T-cell (primary cell): Measurements from ENCODE around the gene SLC13A1. TPM values are rescaled to one million over a fixed set of nuclear protein-coding genes. Genes with fewer than 3 reads are reported as not detected.

Source experiments
- ATAC-seq, 4 experiments: fragments of 200-7000 bp in 3 of 4; fragments of 150-1000 bp in 1 of 4; cut with Tn5 transposase; replicated peaks in 1 of 4; 1 replicate in 3 of 4; 2 replicates in 1 of 4; pipeline ENCODE4 v1.10.0; 2021; ENCODE audit warnings: moderate library complexity in 3 of 4, mild to moderate bottlenecking in 2 of 4, moderate number of reproducible peaks in 1 of 4
- CTCF ChIA-PET, 2 donors: fragments of 300-600 bp; sonication (Branson Sonifier 250); formaldehyde crosslinking; loops; one replicate each; lab custom pipeline; 2022; ENCODE audit warnings: antibody characterized with exemption in 2 of 2; lab: Charles Lee
- POLR2A ChIA-PET, 2 donors: fragments of 300-600 bp; sonication (Branson Sonifier 250); formaldehyde crosslinking; loops; one replicate each; lab custom pipeline; 2022; ENCODE audit warnings: antibody characterized with exemption in 2 of 2; lab: Charles Lee
- DNase-seq, 35 experiments: peaks; one replicate each; pipeline versions ENCODE4 v3.0.0 to v3.0.0-alpha.2; 2013 to 2023
- H3K27ac ChIP-seq: one replicate; pipeline ENCODE4 v1.5.1; 2013; ENCODE audit warnings: low read length
- H3K27me3 ChIP-seq, 2 experiments: replicated peaks in 1 of 2; 1 replicate in 1 of 2; 2 replicates in 1 of 2; pipeline versions ENCODE4 v1.6.1 to v1.7.0; 2013; ENCODE audit warnings: low read length in 1 of 2, mixed read lengths in 1 of 2; ENCODE audit not compliant: control insufficient read depth in 2 of 2, insufficient read depth in 2 of 2; ENCODE audit errors: extremely low read depth in 1 of 2
- H3K36me3 ChIP-seq, 2 donors: 1 replicate in 1 of 2; 2 replicates in 1 of 2; pipeline versions ENCODE4 v1.6.1 to v1.7.0; 2013; ENCODE audit warnings: low read length in 1 of 2; ENCODE audit not compliant: control insufficient read depth in 2 of 2, insufficient read depth in 1 of 2; ENCODE audit errors: extremely low read depth in 1 of 2
- H3K4me1 ChIP-seq, 2 experiments: 1 replicate in 1 of 2; 2 replicates in 1 of 2; pipeline versions ENCODE4 v1.6.1 to v1.7.0; 2013; ENCODE audit warnings: low read length in 2 of 2, mixed read lengths in 1 of 2; ENCODE audit not compliant: insufficient read depth in 2 of 2, control insufficient read depth in 1 of 2; ENCODE audit errors: extremely low read depth in 1 of 2
- H3K4me3 ChIP-seq, 2 donors: 1 replicate in 1 of 2; 2 replicates in 1 of 2; pipeline versions ENCODE4 v1.5.1 to v1.7.0; 2013; ENCODE audit warnings: mild to moderate bottlenecking in 2 of 2, low read length in 1 of 2, moderate library complexity in 1 of 2; ENCODE audit not compliant: control insufficient read depth in 1 of 2; ENCODE audit errors: extremely low read depth in 1 of 2
- H3K9me3 ChIP-seq: 2 replicates; pipeline ENCODE4 v1.7.0; 2013
- H3K27ac Mint-ChIP-seq, 2 donors: one replicate each; pipeline ENCODE4 v1.8.0; 2020 to 2021; ENCODE audit warnings: mild to moderate bottlenecking in 2 of 2, mixed read lengths in 2 of 2
- H3K27me3 Mint-ChIP-seq, 2 donors: one replicate each; pipeline ENCODE4 v1.8.0; 2021 to 2022; ENCODE audit warnings: mixed read lengths in 2 of 2
- H3K36me3 Mint-ChIP-seq: one replicate; pipeline ENCODE4 v1.8.0; 2021; ENCODE audit warnings: mixed read lengths
- H3K4me1 Mint-ChIP-seq, 3 donors: one replicate each; pipeline ENCODE4 v1.8.0; 2020 to 2022; ENCODE audit warnings: mixed read lengths in 3 of 3, mild to moderate bottlenecking in 1 of 3
- H3K4me3 Mint-ChIP-seq, 3 donors: one replicate each; pipeline ENCODE4 v1.8.0; 2020 to 2022; ENCODE audit warnings: mild to moderate bottlenecking in 3 of 3, mixed read lengths in 3 of 3, moderate library complexity in 3 of 3
- H3K9me3 Mint-ChIP-seq, 3 donors: one replicate each; pipeline ENCODE4 v1.8.0; 2020 to 2022; ENCODE audit warnings: mixed read lengths in 3 of 3
- WGBS: methylation state at CpG from one replicate; pipeline ENCODE4 v1.1.5; 2013; ENCODE audit warnings: missing lambda C conversion rate; ENCODE audit not compliant: insufficient coverage; 5-methylcytosine and 5-hydroxymethylcytosine counted together
- total RNA-seq, 35 experiments: library from RNA in 6 of 35; stranded (reverse) in 6 of 35; fragments of 120-200 nt in 1 of 35; gene quantifications; one replicate each; pipeline versions ENCODE4 v1.2.1 to v1.2.4 and lab custom pipeline; 2013 to 2026

The SLC13A1 gene
- total RNA-seq, 5 donors from 2014 or later (not counting 1 experiment from before 2014, with no cell fraction given) = not detected

DNA sequence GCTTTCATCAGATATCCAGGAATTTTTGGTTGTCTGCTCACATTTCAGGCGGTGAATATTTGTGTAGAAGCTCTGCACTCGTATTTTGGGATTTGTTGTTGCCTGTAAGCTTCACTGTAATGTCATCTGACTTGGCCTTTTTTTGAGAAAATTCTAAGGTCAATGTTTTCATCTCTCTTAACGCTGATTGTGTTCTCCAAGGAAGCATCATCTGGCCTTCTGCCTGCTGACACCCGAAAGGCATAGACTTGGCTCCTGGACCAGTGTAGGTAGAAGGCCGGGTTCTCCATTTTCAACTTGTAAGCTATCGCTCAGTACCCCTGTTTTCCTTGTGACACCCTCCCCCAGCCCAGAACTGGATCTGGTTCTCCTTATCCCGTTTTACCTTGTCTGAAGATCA is 44.2 kb downstream of the SLC13A1 start:
- 63% methylated on average over 3 of the region's 7 CpGs for WGBS
- Histone ChIP-seq H3K4me1 (no peaks in the 10 kb centered on the region), H3K9me3 (no peaks in the 10 kb centered on the region), H3K27me3 (no peaks in the 10 kb centered on the region), H3K4me3 (no peak overlapping the region), H3K36me3 (no peaks in the 10 kb centered on the region), H3K27ac (no peak overlapping the region)
- no peaks in the 10 kb centered on the region for H3K27me3 Mint-ChIP-seq
- H3K36me3 Mint-ChIP-seq = no peaks in the 10 kb centered on the region
- no peak overlapping the region for H3K27ac Mint-ChIP-seq
- no peak for DNase-seq
- H3K4me3 Mint-ChIP-seq = no peak overlapping the region
- ChIA-PET CTCF (no interaction called here), POLR2A (no interaction called here)
- no peaks in the 10 kb centered on the region for H3K9me3 Mint-ChIP-seq
- H3K4me1 Mint-ChIP-seq = no peaks in the 10 kb centered on the region
- no peak for ATAC-seq

DNA sequence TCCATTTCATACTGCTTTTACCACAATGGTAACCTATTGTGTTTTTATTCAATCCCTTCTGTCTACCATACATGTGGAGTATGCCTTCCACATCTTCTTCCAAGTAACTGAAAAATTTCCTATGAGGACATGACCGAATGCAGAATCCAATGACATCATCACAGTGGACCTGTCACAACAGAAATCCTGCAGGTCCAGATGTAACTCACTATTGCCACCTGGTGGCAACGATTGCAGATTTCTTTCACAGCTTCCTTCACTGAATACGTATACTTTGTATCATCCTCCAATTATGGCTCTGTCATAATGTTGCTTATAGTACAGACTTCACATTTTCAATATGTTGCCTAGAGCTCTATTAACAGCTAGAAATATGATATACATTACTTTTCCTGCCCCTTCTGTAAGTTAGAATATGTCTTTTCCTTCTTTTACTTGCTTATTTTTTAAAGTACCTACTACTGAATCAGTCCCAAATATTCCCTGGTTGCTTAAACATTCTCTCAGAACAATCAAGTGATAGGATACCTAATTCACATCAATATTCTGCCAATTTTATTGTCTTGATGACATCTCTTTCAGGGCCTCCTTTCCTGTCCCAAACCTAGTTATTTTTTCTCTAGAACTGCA is 45.4 kb downstream of the SLC13A1 start:
- Mint-ChIP-seq H3K9me3 (peaks cover 0 to 4% (median 3%) of the 10 kb centered on the region in 3 donors), H3K27me3 (no peaks in the 10 kb centered on the region), H3K36me3 (no peaks in the 10 kb centered on the region), H3K4me1 (no peaks in the 10 kb centered on the region), H3K27ac (no peak overlapping the region), H3K4me3 (no peak overlapping the region)
- DNase-seq (peak in 3 of 35 experiments; percentile 0 to 23 (median 0)), ATAC-seq (no peak)
- ChIA-PET CTCF (interaction anchor here (0.6 to 1.0 kb wide), 3 partner anchors 8 to 1061 kb away, joined by 3 to 7 read pairs (median 4); no protein-coding TSS in a partner anchor), POLR2A (no interaction called here)
- no peak overlapping the region for H3K4me3 ChIP-seq
- no peaks in the 10 kb centered on the region for H3K27me3 ChIP-seq
- no peaks in the 10 kb centered on the region for H3K4me1 ChIP-seq
- no peaks in the 10 kb centered on the region for H3K9me3 ChIP-seq
- 0% methylated on average over 2 of the region's 3 CpGs for WGBS
- H3K27ac ChIP-seq = no peak overlapping the region
- no peaks in the 10 kb centered on the region for H3K36me3 ChIP-seq

DNA sequence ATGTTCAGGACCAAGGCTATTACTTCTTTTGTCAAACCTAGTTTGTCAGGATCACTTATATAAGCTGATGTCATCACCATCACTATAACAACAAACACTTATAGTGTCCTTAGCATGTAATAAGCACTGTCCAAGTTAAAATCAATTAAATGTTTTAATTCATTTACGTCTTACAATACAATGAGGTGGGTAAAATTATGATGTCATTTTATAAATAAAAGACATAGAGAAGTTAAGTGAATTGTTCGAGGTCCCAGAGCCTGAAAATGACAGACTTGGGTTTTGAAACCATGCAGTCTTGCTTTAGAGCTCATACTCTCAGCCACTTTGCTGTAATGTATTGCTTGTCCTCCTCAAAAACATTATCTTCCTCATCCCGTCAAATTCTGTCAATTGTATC is 48.3 kb downstream of the SLC13A1 start:
- DNase-seq = no peak
- Mint-ChIP-seq H3K4me3 (no peak overlapping the region), H3K36me3 (no peaks in the 10 kb centered on the region), H3K9me3 (peaks cover 4 to 13% (median 4%) of the 10 kb centered on the region in 3 donors), H3K27me3 (no peaks in the 10 kb centered on the region), H3K4me1 (no peaks in the 10 kb centered on the region), H3K27ac (no peak overlapping the region)
- H3K27me3 ChIP-seq = no peaks in the 10 kb centered on the region
- ChIA-PET POLR2A (no interaction called here), CTCF (no interaction called here)
- H3K4me1 ChIP-seq = no peaks in the 10 kb centered on the region
- H3K36me3 ChIP-seq = no peaks in the 10 kb centered on the region
- H3K4me3 ChIP-seq = no peak overlapping the region
- no peak overlapping the region for H3K27ac ChIP-seq
- H3K9me3 ChIP-seq = no peaks in the 10 kb centered on the region
- no CpG with 5 or more reads among the region's 3 CpGs for WGBS
- ATAC-seq = no peak

DNA sequence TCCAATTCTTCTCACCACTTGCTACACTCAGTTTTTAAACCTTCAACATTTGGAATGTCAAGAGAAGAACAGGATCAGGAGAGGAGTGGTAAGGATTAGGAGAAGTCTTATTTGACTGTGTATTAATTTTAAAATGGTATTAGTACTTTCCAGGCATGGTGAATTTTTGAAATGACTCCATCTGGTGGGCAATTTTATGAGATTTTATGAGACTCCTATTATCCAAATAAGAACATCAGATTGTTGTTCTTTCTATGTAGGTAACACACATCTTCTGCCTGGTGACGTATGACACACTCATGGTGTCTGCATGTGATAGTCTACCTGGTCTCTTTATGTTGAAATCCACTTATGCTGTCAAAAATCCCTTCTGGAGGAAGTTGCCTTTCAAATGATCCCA is 51.0 kb downstream of the SLC13A1 start:
- Mint-ChIP-seq H3K4me1 (no peaks in the 10 kb centered on the region), H3K36me3 (no peaks in the 10 kb centered on the region), H3K4me3 (no peak overlapping the region), H3K27ac (no peak overlapping the region), H3K9me3 (peaks cover 6 to 17% (median 8%) of the 10 kb centered on the region in 3 donors), H3K27me3 (no peaks in the 10 kb centered on the region)
- Histone ChIP-seq H3K27me3 (no peaks in the 10 kb centered on the region), H3K4me1 (no peaks in the 10 kb centered on the region), H3K4me3 (no peak overlapping the region), H3K9me3 (no peaks in the 10 kb centered on the region), H3K36me3 (no peaks in the 10 kb centered on the region), H3K27ac (no peak overlapping the region)
- ChIA-PET POLR2A (interaction anchor here in 1 of 2 donors (0.6 kb wide), 1 partner anchor 9 kb away, joined by 3 read pairs; no protein-coding TSS in a partner anchor), CTCF (no interaction called here)
- ATAC-seq (no peak), DNase-seq (no peak)
- 86% methylated on average over 1 of the region's 1 CpG for WGBS

DNA sequence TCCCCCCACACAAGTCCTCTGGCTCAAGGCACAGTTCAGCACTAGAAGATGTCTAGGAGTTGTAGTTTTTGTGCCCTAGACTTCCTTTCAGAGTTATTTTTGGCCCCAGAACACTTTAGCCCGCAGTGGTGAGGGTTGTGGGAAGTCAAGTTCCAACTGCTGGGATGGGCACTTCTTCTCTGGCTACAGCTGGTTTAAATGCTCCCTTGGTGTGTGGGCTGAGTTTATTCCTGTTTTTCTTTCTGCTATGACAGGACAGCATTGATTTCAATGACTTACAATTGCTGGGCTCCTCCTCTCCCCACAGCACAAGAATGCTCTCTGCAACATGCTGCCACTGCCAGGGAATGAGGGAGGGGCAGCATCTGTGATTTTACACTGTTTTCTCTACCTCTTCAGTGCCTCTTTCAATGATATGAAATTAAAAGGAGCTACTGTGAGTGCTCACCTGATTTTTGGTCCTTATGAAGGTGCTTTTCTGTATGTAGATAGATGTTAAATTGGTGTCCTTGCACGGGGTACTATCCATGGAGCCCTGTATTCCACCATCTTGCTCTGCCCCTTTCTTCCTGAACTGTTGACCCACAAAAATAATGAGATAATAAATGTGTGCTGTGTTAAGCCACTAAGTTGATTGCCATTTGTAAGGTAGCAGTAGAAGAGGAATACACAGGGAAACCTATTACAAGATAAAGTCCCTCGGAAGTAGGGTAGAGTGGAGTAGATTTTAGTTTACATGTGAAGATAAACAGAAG is 56.3 kb downstream of the SLC13A1 start:
- ATAC-seq = no peak
- Histone ChIP-seq H3K4me1 (no peaks in the 10 kb centered on the region), H3K27me3 (no peaks in the 10 kb centered on the region), H3K36me3 (no peaks in the 10 kb centered on the region), H3K9me3 (no peaks in the 10 kb centered on the region), H3K4me3 (no peak overlapping the region), H3K27ac (no peak overlapping the region)
- H3K9me3 Mint-ChIP-seq = peaks cover 8 to 26% (median 11%) of the 10 kb centered on the region in 3 donors
- CTCF ChIA-PET = no interaction called here
- no peaks in the 10 kb centered on the region for H3K27me3 Mint-ChIP-seq
- no peak overlapping the region for H3K4me3 Mint-ChIP-seq
- POLR2A ChIA-PET = no interaction called here
- H3K36me3 Mint-ChIP-seq = no peaks in the 10 kb centered on the region
- 44% methylated on average over 2 of the region's 3 CpGs for WGBS
- no peaks in the 10 kb centered on the region for H3K4me1 Mint-ChIP-seq
- DNase-seq = no peak
- H3K27ac Mint-ChIP-seq = no peak overlapping the region

DNA sequence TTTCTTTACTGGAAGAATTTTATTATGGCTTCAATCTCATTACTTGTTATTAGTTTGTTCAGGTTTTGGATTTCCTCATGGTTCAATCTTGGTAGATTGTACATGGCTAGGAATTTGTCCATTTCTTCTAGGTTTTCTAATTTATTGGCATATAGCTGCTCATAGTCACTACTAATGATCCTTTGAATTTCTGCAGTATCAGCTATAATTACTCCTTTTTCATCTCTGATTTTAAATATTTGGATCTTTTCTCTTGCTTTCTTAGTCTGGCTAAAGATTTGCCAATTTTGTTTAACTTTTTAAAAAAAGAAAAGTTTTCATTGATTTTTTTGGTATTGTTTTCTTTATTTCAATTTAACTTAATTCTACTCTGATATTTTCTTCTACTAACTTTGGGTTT is 59.2 kb downstream of the SLC13A1 start:
- ChIA-PET CTCF (no interaction called here), POLR2A (no interaction called here)
- ATAC-seq (no peak), DNase-seq (no peak)
- Mint-ChIP-seq H3K9me3 (peaks cover 10 to 16% (median 11%) of the 10 kb centered on the region in 3 donors), H3K27ac (no peak overlapping the region), H3K36me3 (no peaks in the 10 kb centered on the region), H3K4me1 (no peaks in the 10 kb centered on the region), H3K4me3 (no peak overlapping the region), H3K27me3 (no peaks in the 10 kb centered on the region)
- Histone ChIP-seq H3K9me3 (no peaks in the 10 kb centered on the region), H3K4me1 (no peaks in the 10 kb centered on the region), H3K4me3 (no peak overlapping the region), H3K27ac (no peak overlapping the region), H3K36me3 (no peaks in the 10 kb centered on the region), H3K27me3 (no peaks in the 10 kb centered on the region)
